IPS-20b (cell line): ENCODE data around the gene RAP1GAP.

Source experiments
- H3K27ac ChIP-seq: one replicate; pipeline ENCODE4 v1.5.1; 2013; ENCODE audit warnings: low read length
- H3K27me3 ChIP-seq: 2 replicates; pipeline ENCODE4 v1.6.1; 2013; ENCODE audit warnings: mild to moderate bottlenecking, low read length, inconsistent platforms; ENCODE audit not compliant: insufficient read depth
- H3K36me3 ChIP-seq: 2 replicates; pipeline ENCODE4 v1.6.1; 2013; ENCODE audit warnings: low read depth, mild to moderate bottlenecking, inconsistent platforms, low read length, moderate library complexity; ENCODE audit not compliant: insufficient read depth
- H3K4me1 ChIP-seq: 2 replicates; pipeline ENCODE4 v1.6.1; 2013; ENCODE audit warnings: mild to moderate bottlenecking, control low read depth, inconsistent platforms, low read length, moderate library complexity; ENCODE audit not compliant: insufficient read depth
- H3K4me3 ChIP-seq: 2 replicates; pipeline ENCODE4 v1.5.1; 2013; ENCODE audit warnings: mild to moderate bottlenecking, low read length, inconsistent platforms
- H3K9ac ChIP-seq: 2 replicates; pipeline ENCODE4 v1.6.1; 2013; ENCODE audit warnings: low read depth, mild to moderate bottlenecking, inconsistent platforms, low read length, moderate library complexity
- H3K9me3 ChIP-seq: 2 replicates; pipeline ENCODE4 v1.6.1; 2013; ENCODE audit warnings: mild to moderate bottlenecking, low read depth, low read length, inconsistent platforms; ENCODE audit not compliant: insufficient read depth

RAP1GAP gene

GRCh38 chr1:21648352-21648730, 20.8 kb downstream of the RAP1GAP start:
- Histone ChIP-seq H3K27me3 (peaks cover 33% of the 10 kb centered on the region), H3K4me3 (no peak overlapping the region), H3K4me1 (no peaks in the 10 kb centered on the region), H3K9me3 (no peaks in the 10 kb centered on the region), H3K27ac (no peak overlapping the region), H3K36me3 (no peaks in the 10 kb centered on the region), H3K9ac (no peak overlapping the region)

- H3K9me3 ChIP-seq, result no peaks in the 10 kb centered on the region
- H3K9ac ChIP-seq, result no peak overlapping the region
- no peak overlapping the region for H3K27ac ChIP-seq
- H3K36me3 ChIP-seq, result no peaks in the 10 kb centered on the region
- H3K27me3 ChIP-seq, result peaks cover 27% of the 10 kb centered on the region
- H3K4me3 ChIP-seq, result no peak overlapping the region
- no peaks in the 10 kb centered on the region for H3K4me1 ChIP-seq
Measured at GRCh38 chr1:21647431-21648351, 21.5 kb downstream of the RAP1GAP start.

- H3K27ac ChIP-seq, result no peak overlapping the region
- peaks cover 10% of the 10 kb centered on the region for H3K27me3 ChIP-seq
- H3K36me3 ChIP-seq, result no peaks in the 10 kb centered on the region
- no peaks in the 10 kb centered on the region for H3K9me3 ChIP-seq
- H3K4me1 ChIP-seq, result no peaks in the 10 kb centered on the region
- no peak overlapping the region for H3K4me3 ChIP-seq
- H3K9ac ChIP-seq, result no peak overlapping the region
Measured at GRCh38 chr1:21645550-21645949, 23.6 kb downstream of the RAP1GAP start.

GRCh38 chr1:21644906-21645305, 24.3 kb downstream of the RAP1GAP start:
- Histone ChIP-seq H3K9ac (no peak overlapping the region), H3K27me3 (peaks cover 4% of the 10 kb centered on the region; the same call in 1 of the 2 replicates), H3K27ac (no peak overlapping the region), H3K4me3 (no peak overlapping the region), H3K4me1 (no peaks in the 10 kb centered on the region), H3K9me3 (no peaks in the 10 kb centered on the region), H3K36me3 (no peaks in the 10 kb centered on the region)

GRCh38 chr1:21644348-21644747, 24.8 kb downstream of the RAP1GAP start:
- peaks cover under 1% of the 10 kb centered on the region; the same call in 1 of the 2 replicates for H3K27me3 ChIP-seq
- no peak overlapping the region for H3K9ac ChIP-seq
- H3K27ac ChIP-seq, result no peak overlapping the region
- no peak overlapping the region for H3K4me3 ChIP-seq
- H3K4me1 ChIP-seq, result no peaks in the 10 kb centered on the region
- no peaks in the 10 kb centered on the region for H3K9me3 ChIP-seq
- H3K36me3 ChIP-seq, result no peaks in the 10 kb centered on the region

GRCh38 chr1:21643624-21644023, 25.5 kb downstream of the RAP1GAP start:
- Histone ChIP-seq H3K27me3 (no peaks in the 10 kb centered on the region), H3K4me3 (no peak overlapping the region), H3K36me3 (no peaks in the 10 kb centered on the region), H3K9ac (no peak overlapping the region), H3K27ac (no peak overlapping the region), H3K9me3 (no peaks in the 10 kb centered on the region), H3K4me1 (no peaks in the 10 kb centered on the region)

- H3K9me3 ChIP-seq, result no peaks in the 10 kb centered on the region
Measured at GRCh38 chr1:21641967-21642739, 27.0 kb downstream of the RAP1GAP start.

GRCh38 chr1:21641537-21641936, 27.6 kb downstream of the RAP1GAP start:
- Histone ChIP-seq H3K36me3 (no peaks in the 10 kb centered on the region), H3K9me3 (no peaks in the 10 kb centered on the region), H3K4me3 (no peak overlapping the region), H3K9ac (no peak overlapping the region), H3K27ac (no peak overlapping the region), H3K4me1 (no peaks in the 10 kb centered on the region), H3K27me3 (no peaks in the 10 kb centered on the region)

More at GRCh38 chr1:21641967-21642739, 27.0 kb downstream of the RAP1GAP start:
- Histone ChIP-seq H3K27ac (no peak overlapping the region), H3K9ac (no peak overlapping the region), H3K4me3 (no peak overlapping the region), H3K4me1 (no peaks in the 10 kb centered on the region), H3K36me3 (no peaks in the 10 kb centered on the region), H3K27me3 (no peaks in the 10 kb centered on the region)

- Histone ChIP-seq H3K4me1 (no peaks in the 10 kb centered on the region), H3K36me3 (no peaks in the 10 kb centered on the region), H3K27me3 (no peaks in the 10 kb centered on the region), H3K9ac (no peak overlapping the region), H3K27ac (no peak overlapping the region), H3K9me3 (no peaks in the 10 kb centered on the region), H3K4me3 (no peak overlapping the region)
Measured at GRCh38 chr1:21641076-21641475, 28.1 kb downstream of the RAP1GAP start.

- no peak overlapping the region for H3K27ac ChIP-seq
- no peaks in the 10 kb centered on the region for H3K36me3 ChIP-seq
Measured at GRCh38 chr1:21640653-21641052, 28.5 kb downstream of the RAP1GAP start.

GRCh38 chr1:21639594-21640041, 29.5 kb downstream of the RAP1GAP start:
- no peaks in the 10 kb centered on the region for H3K9me3 ChIP-seq
- H3K4me3 ChIP-seq, result no peak overlapping the region
- no peaks in the 10 kb centered on the region for H3K27me3 ChIP-seq
- H3K36me3 ChIP-seq, result no peaks in the 10 kb centered on the region
- no peaks in the 10 kb centered on the region; the same call in 1 of the 2 replicates for H3K4me1 ChIP-seq
- H3K9ac ChIP-seq, result no peak overlapping the region
- no peak overlapping the region for H3K27ac ChIP-seq

More at GRCh38 chr1:21640653-21641052, 28.5 kb downstream of the RAP1GAP start:
- Histone ChIP-seq H3K9me3 (no peaks in the 10 kb centered on the region), H3K4me3 (no peak overlapping the region), H3K9ac (no peak overlapping the region), H3K27me3 (no peaks in the 10 kb centered on the region), H3K4me1 (no peaks in the 10 kb centered on the region)
